ENCODE data around the gene ITPRIP. TPM values are rescaled to one million over a fixed set of nuclear protein-coding genes. Genes with fewer than 3 reads are reported as not detected.

ITPRIP gene
- polyA plus RNA-seq, 1 of the 3 experiments (the other 2 are of a cell fraction): 22.1 TPM

GRCh38 chr10:104300002-104300735 lies 38.1 kb downstream of the ITPRIP start (continued):
- TF ChIP-seq USF2 (IDR thresholded peaks at IDR 0.05; ENCODE audit: borderline replicate concordance, low read depth, low read length): no peak
- peak; percentile 61; the same call in 1 of the 2 replicates for TF ChIP-seq USF1 (IDR thresholded peaks at IDR 0.05; ENCODE audit: borderline replicate concordance, low read depth)
- TF ChIP-seq GATA2 (CRISPR knock-in tag; IDR thresholded peaks at IDR 0.05): no peak
- no peak for TF ChIP-seq FOSL2 (IDR thresholded peaks at IDR 0.05; ENCODE audit: borderline replicate concordance, low read depth)
- no peak for TF ChIP-seq GABPA (IDR thresholded peaks at IDR 0.05; ENCODE audit: low read depth)
- TF ChIP-seq YY1 (IDR thresholded peaks at IDR 0.05; ENCODE audit: low read depth): no peak
- no peak for TF ChIP-seq RXRA (IDR thresholded peaks at IDR 0.05; ENCODE audit: borderline replicate concordance, low read depth)
- no peak for TF ChIP-seq MEF2A (IDR thresholded peaks at IDR 0.05; ENCODE audit: borderline replicate concordance, low read depth)
- no peak for TF ChIP-seq POLR2AphosphoS5 (IDR thresholded peaks at IDR 0.05; ENCODE audit: low read depth, low read length)
- TF ChIP-seq RCOR1 (IDR thresholded peaks at IDR 0.05; ENCODE audit: low read length): no peak
- TF ChIP-seq TEAD4 (IDR thresholded peaks at IDR 0.05; ENCODE audit: borderline replicate concordance, insufficient read depth): no peak

- peaks cover 22 to 33% of the 10 kb centered on the region in 2 experiments for H3K4me1 ChIP-seq (ENCODE audit: control insufficient read depth in 1 of 2, insufficient read depth in 2 of 2, low read depth in 1 of 2, low read length in 1 of 2)
- peaks cover 19% of the 10 kb centered on the region for H3F3A ChIP-seq (replicated peaks; ENCODE audit: insufficient read depth)
- ChIA-PET POLR2A (no interaction called here), CTCF (interaction anchor here (0.7 to 3.5 kb wide), 10 partner anchors 8 to 323 kb away, joined by 3 to 46 read pairs (median 8); partner anchors contain the start of genes CFAP58 and ITPRIP)
- no peaks in the 10 kb centered on the region for H3K36me3 ChIP-seq (replicated peaks in 1 of 2; ENCODE audit: control insufficient read depth in 1 of 2, insufficient read depth in 2 of 2, low read length in 1 of 2)
- H3K9ac ChIP-seq: peak overlapping the region; percentile 82
- no peaks in the 10 kb centered on the region for H3K27me3 ChIP-seq (ENCODE audit: insufficient read depth)
- H3K27ac ChIP-seq (ENCODE audit: low read depth in 2 of 2, low read length in 1 of 2): peak overlapping the region; percentile 96 to 98
- no peaks in the 10 kb centered on the region for H4K20me1 ChIP-seq (ENCODE audit: insufficient read depth)
- H3K4me3 ChIP-seq (ENCODE audit: low read depth in 2 of 2, low read length in 1 of 2): no peak overlapping the region
- WGBS (ENCODE audit: low lambda C conversion rate): 87% methylated on average over 13 of the region's 13 CpGs
- H3K9me2 ChIP-seq: no peaks in the 10 kb centered on the region
- no peak overlapping the region; the same call in 1 of the 2 replicates for H2AFZ ChIP-seq (ENCODE audit: low read depth)
- peak overlapping the region; percentile 83 for H3K4me2 ChIP-seq
- no peaks in the 10 kb centered on the region for H3K9me3 ChIP-seq
- H3K79me2 ChIP-seq (ENCODE audit: insufficient read depth): no peaks in the 10 kb centered on the region
- peak; percentile 46 for DNase-seq
- TF ChIP-seq GABPA (IDR thresholded peaks at IDR 0.05; ENCODE audit: low read depth): no peak
- TF ChIP-seq USF2 (IDR thresholded peaks at IDR 0.05; ENCODE audit: borderline replicate concordance, low read depth, low read length): no peak
- no peak for TF ChIP-seq JUND (IDR thresholded peaks at IDR 0.05)
- 0 out of 2 replicates have a peak, but pooled peaks have one; percentile 37 for TF ChIP-seq GATA2 (CRISPR knock-in tag; IDR thresholded peaks at IDR 0.05)
Observed at GRCh38 chr10:104299031-104299904, 39.0 kb downstream of the ITPRIP start.

Measured in SK-N-SH (cell line).